H1 (cell line): Measurements from ENCODE around the gene TAOK1. TPM values are rescaled to one million over a fixed set of nuclear protein-coding genes. Genes with fewer than 3 reads are reported as not detected.

Experiments
- CTCF ChIA-PET: fragments of 300-600 bp; sonication (Branson Sonifier 250); formaldehyde crosslinking; loops from one replicate; lab custom pipeline; 2021; ENCODE audit not compliant: partially characterized antibody; lab: Charles Lee
- POLR2A ChIA-PET: fragments of 300-600 bp; sonication (Branson Sonifier 250); formaldehyde crosslinking; loops from one replicate; lab custom pipeline; 2021; ENCODE audit warnings: inconsistent platforms; ENCODE audit not compliant: partially characterized antibody; lab: Charles Lee
- DNase-seq, 2 experiments: peaks; one replicate each; pipeline versions ENCODE4 v3.0.0 to v3.0.0-alpha.2; 2010 to 2022; ENCODE audit warnings: low spot score in 2 of 2, low read depth in 1 of 2, mixed read lengths in 1 of 2
- FAIRE-seq: peaks from 2 replicates; lab custom pipeline; 2011; peaks lifted over from hg19 to GRCh38; lab: Jason Lieb, UNC
- H2AFZ ChIP-seq: 2 replicates; pipeline ENCODE4 v1.8.1; 2012; ENCODE audit warnings: low read length, inconsistent platforms
- H2AK5ac ChIP-seq: 2 replicates; pipeline ENCODE4 v1.6.1; 2013; ENCODE audit warnings: low read depth, low read length
- H2BK120ac ChIP-seq: replicated peaks from 2 replicates; pipeline ENCODE3; 2013; ENCODE audit warnings: low read depth, low read length, inconsistent platforms
- H2BK12ac ChIP-seq: 2 replicates; pipeline ENCODE4 v1.6.1; 2013; ENCODE audit warnings: low read depth, low read length
- H2BK15ac ChIP-seq: 2 replicates; pipeline ENCODE4 v1.6.1; 2013; ENCODE audit warnings: low read length
- H2BK20ac ChIP-seq: 2 replicates; pipeline ENCODE4 v1.6.1; 2013; ENCODE audit warnings: low read length
- H2BK5ac ChIP-seq: 2 replicates; pipeline ENCODE4 v1.6.1; 2013; ENCODE audit warnings: low read depth, low read length
- H3K14ac ChIP-seq: 2 replicates; pipeline ENCODE4 v1.6.1; 2013; ENCODE audit warnings: inconsistent platforms; ENCODE audit not compliant: insufficient read length
- H3K18ac ChIP-seq: 2 replicates; pipeline ENCODE4 v1.6.1; 2013; ENCODE audit warnings: low read length; ENCODE audit errors: extremely low read depth
- H3K23ac ChIP-seq: 2 replicates; pipeline ENCODE4 v1.6.1; 2013; ENCODE audit warnings: inconsistent platforms; ENCODE audit not compliant: insufficient read length
- H3K23me2 ChIP-seq: 2 replicates; pipeline ENCODE4 v1.6.1; 2013; ENCODE audit warnings: low read depth, low read length
- H3K27ac ChIP-seq: 2 replicates; pipeline ENCODE4 v1.6.1; 2011; ENCODE audit warnings: low read depth, low read length, inconsistent platforms
- H3K27me3 ChIP-seq, 4 experiments: replicated peaks in 1 of 4; 1 replicate in 1 of 4; 2 replicates in 3 of 4; pipeline versions ENCODE4 v1.6.1 to v1.8.1; 2011 to 2013; ENCODE audit warnings: low read length in 3 of 4, mild to moderate bottlenecking in 3 of 4, inconsistent platforms in 2 of 4, mixed read lengths in 2 of 4, moderate library complexity in 1 of 4; ENCODE audit not compliant: control insufficient read depth in 3 of 4, insufficient read depth in 3 of 4; ENCODE audit errors: extremely low read depth in 1 of 4
- H3K36me3 ChIP-seq, 4 experiments: 2 replicates each; pipeline versions ENCODE4 v1.6.1 to v1.8.1; 2011 to 2013; ENCODE audit warnings: mild to moderate bottlenecking in 4 of 4, low read length in 3 of 4, moderate library complexity in 2 of 4, control low read depth in 1 of 4, inconsistent platforms in 1 of 4; ENCODE audit not compliant: insufficient read depth in 4 of 4, control insufficient read depth in 2 of 4
- H3K4ac ChIP-seq: replicated peaks from 2 replicates; pipeline ENCODE3; 2013; ENCODE audit warnings: low read length, low read depth, mixed read lengths, inconsistent platforms; ENCODE audit not compliant: insufficient read length
- H3K4me1 ChIP-seq, 4 experiments: replicated peaks in 1 of 4; 1 replicate in 1 of 4; 2 replicates in 3 of 4; pipeline versions ENCODE4 v1.6.1 to v1.8.1; 2011 to 2013; ENCODE audit warnings: low read length in 3 of 4, inconsistent platforms in 2 of 4, mixed read lengths in 1 of 4; ENCODE audit not compliant: insufficient read depth in 4 of 4, control insufficient read depth in 3 of 4
- H3K4me2 ChIP-seq, 2 experiments: 2 replicates each; pipeline versions ENCODE4 v1.6.1 to v1.8.1; 2011 to 2013; ENCODE audit warnings: low read depth in 2 of 2, low read length in 2 of 2, control low read depth in 1 of 2, inconsistent platforms in 1 of 2, mild to moderate bottlenecking in 1 of 2; ENCODE audit not compliant: insufficient read depth in 1 of 2
- H3K4me3 ChIP-seq, 4 experiments: fragments of 200-600, 300-600 bp in 1 of 4; sonication (generic), shearing (Covaris generic), sonication (Bioruptor Twin) in 1 of 4; 2 replicates each; pipeline versions ENCODE4 v1.5.1 to v1.8.1; 2011 to 2016; ENCODE audit warnings: low read length in 4 of 4, low read depth in 3 of 4, control low read depth in 2 of 4, inconsistent platforms in 2 of 4, mild to moderate bottlenecking in 2 of 4, mixed read lengths in 1 of 4, moderate library complexity in 1 of 4; ENCODE audit not compliant: insufficient read depth in 2 of 4; ENCODE audit errors: extremely low read depth in 1 of 4
- H3K56ac ChIP-seq: replicated peaks from 2 replicates; pipeline ENCODE3; 2013; ENCODE audit warnings: low read depth, mild to moderate bottlenecking, mixed read lengths, low read length, inconsistent platforms; ENCODE audit not compliant: insufficient read length
- H3K79me1 ChIP-seq: 2 replicates; pipeline ENCODE4 v1.6.1; 2013; ENCODE audit warnings: low read depth, low read length, control low read depth
- H3K79me2 ChIP-seq, 2 experiments: 2 replicates each; pipeline versions ENCODE4 v1.6.1 to v1.8.1; 2012 to 2013; ENCODE audit warnings: low read length in 2 of 2, mild to moderate bottlenecking in 2 of 2, inconsistent platforms in 1 of 2; ENCODE audit not compliant: insufficient read depth in 2 of 2, control insufficient read depth in 1 of 2
- H3K9ac ChIP-seq, 4 experiments: replicated peaks in 1 of 4; 1 replicate in 1 of 4; 2 replicates in 3 of 4; pipeline versions ENCODE4 v1.6.1 to v1.8.1; 2011 to 2013; ENCODE audit warnings: low read depth in 3 of 4, low read length in 3 of 4, control low read depth in 2 of 4, mild to moderate bottlenecking in 2 of 4, moderate library complexity in 2 of 4, inconsistent platforms in 1 of 4; ENCODE audit errors: extremely low read depth in 1 of 4
- H3K9me3 ChIP-seq, 2 experiments: 2 replicates each; pipeline versions ENCODE4 v1.6.1 to v1.8.1; 2012 to 2013; ENCODE audit warnings: mild to moderate bottlenecking in 2 of 2, moderate library complexity in 2 of 2, control low read depth in 1 of 2, inconsistent platforms in 1 of 2, low read depth in 1 of 2, low read length in 1 of 2, mixed read lengths in 1 of 2; ENCODE audit not compliant: insufficient read depth in 2 of 2
- H4K20me1 ChIP-seq, 2 experiments: replicated peaks in 1 of 2; 2 replicates each; pipeline versions ENCODE3 to v1.8.1; 2011 to 2013; ENCODE audit warnings: inconsistent platforms in 2 of 2, low read length in 2 of 2, mild to moderate bottlenecking in 1 of 2; ENCODE audit not compliant: insufficient read depth in 2 of 2, control insufficient read depth in 1 of 2
- H4K5ac ChIP-seq: 2 replicates; pipeline ENCODE4 v1.6.1; 2013; ENCODE audit warnings: low read length, low read depth, mixed read lengths, inconsistent platforms; ENCODE audit not compliant: insufficient read length
- H4K8ac ChIP-seq: 2 replicates; pipeline ENCODE4 v1.8.0; 2013; ENCODE audit warnings: mild to moderate bottlenecking, moderate library complexity, low read length, inconsistent platforms; ENCODE audit not compliant: insufficient read depth; ENCODE audit errors: extremely low read depth
- H4K91ac ChIP-seq: replicated peaks from 2 replicates; pipeline ENCODE3; 2013; ENCODE audit warnings: low read length, mixed read lengths, inconsistent platforms; ENCODE audit not compliant: insufficient read length
- CHD2 ChIP-seq: IDR thresholded peaks from 2 replicates; pipeline ENCODE4 v1.6.1; 2012; ENCODE audit warnings: low read length, improper control_type of control experiment
- EZH2 ChIP-seq: fragments of 200-600 bp; sonication (generic); IDR thresholded peaks from 2 replicates; pipeline ENCODE4 v1.7.1; 2012; ENCODE audit warnings: low read depth, mild to moderate bottlenecking, moderate library complexity, low read length, inconsistent platforms; ENCODE audit not compliant: severe bottlenecking
- JUND ChIP-seq: IDR thresholded peaks from 2 replicates; pipeline ENCODE4 v1.6.1; 2011; ENCODE audit warnings: mild to moderate bottlenecking, improper control_type of control experiment, low read length
- NANOG ChIP-seq: IDR thresholded peaks from 2 replicates; pipeline ENCODE4 v1.6.1; 2011; ENCODE audit warnings: low read length, low read depth, mild to moderate bottlenecking, inconsistent platforms; ENCODE audit not compliant: insufficient read depth, poor library complexity, severe bottlenecking
- WGBS, 2 experiments: shearing (Covaris generic) in 1 of 2; methylation state at CpG; one replicate each; pipeline versions ENCODE4 v1.1.6 to v1.1.7; 2013 to 2015; ENCODE audit warnings: low lambda C conversion rate in 2 of 2, mixed read lengths in 2 of 2, inconsistent platforms in 1 of 2, low coverage in 1 of 2, missing lambda C conversion rate in 1 of 2; ENCODE audit not compliant: insufficient replicate concordance in 2 of 2, insufficient coverage in 1 of 2, insufficient read length in 1 of 2; ENCODE audit errors: extremely low coverage in 1 of 2, missing lambda C conversion rate in 1 of 2; 5-methylcytosine and 5-hydroxymethylcytosine counted together
- polyA plus RNA-seq, 7 experiments: library from polyadenylated mRNA; depleted of rRNA in 3 of 7; stranded (reverse) in 5 of 7; unstranded in 2 of 7; fragments of >200 nt in 5 of 7; fragments of 200-250 nt in 2 of 7; gene quantifications; 1 replicate in 5 of 7; 2 replicates in 1 of 7; 4 replicates in 1 of 7; pipeline versions ENCODE4 v1.2.1 to v1.2.3, GENCODE V29; 2011 to 2013; ENCODE audit warnings: missing spikeins in 2 of 7, mixed read lengths in 2 of 7
- total RNA-seq: library from RNA; stranded (reverse); fragmentation: NEBNext Ultra II Directional; extraction: Animal tissue kit (Norgen Biotek cat#: 25700); gene quantifications from 2 replicates; pipeline ENCODE4 v1.2.1, GENCODE V29; 2021

The TAOK1 gene
- total and polyA plus RNA-seq, 2 of the 8 experiments (the other 6 are each of a cell fraction or from before 2014, with no cell fraction given), result 12.2 to 90.6 TPM

DNA sequence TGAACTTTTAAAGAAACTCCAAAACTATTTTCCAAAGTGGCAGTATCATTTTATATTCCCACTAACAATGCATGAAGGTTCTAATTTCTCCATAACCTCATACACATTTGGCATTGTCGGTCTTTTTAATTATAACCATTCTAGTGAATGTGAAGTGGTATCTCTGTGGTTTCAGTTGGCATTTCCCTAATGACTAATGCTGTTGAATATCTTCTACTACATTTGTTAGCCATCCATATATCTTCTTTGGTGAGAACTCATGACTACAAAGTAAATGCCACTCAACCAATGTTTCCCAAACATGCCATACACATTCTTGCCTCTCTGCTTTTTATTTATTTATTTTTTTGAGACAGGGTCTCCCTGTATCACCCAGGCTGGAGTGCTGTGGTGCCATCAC is 31.7 kb upstream of the TAOK1 start:
- CTCF ChIA-PET, result interaction anchor here (2.0 kb wide), 1 partner anchor 11 kb away, joined by 4 read pairs; no protein-coding TSS in a partner anchor
- no peak overlapping the region for H3K23ac ChIP-seq
- H2AFZ ChIP-seq, result no peak overlapping the region
- no peaks in the 10 kb centered on the region for H3K36me3 ChIP-seq
- H3K14ac ChIP-seq, result no peak overlapping the region
- no peak overlapping the region for H3K18ac ChIP-seq
- H2BK120ac ChIP-seq, result no peak overlapping the region
- H3K79me2 ChIP-seq, result no peaks in the 10 kb centered on the region
- no peak overlapping the region for H2BK15ac ChIP-seq
- no peak overlapping the region for H3K4ac ChIP-seq
- H4K5ac ChIP-seq, result no peak overlapping the region
- no peaks in the 10 kb centered on the region for H3K23me2 ChIP-seq
- 93% methylated on average over 1 of the region's 1 CpG; no CpG with 5 or more reads in 1 of the 2 experiments for WGBS, 2 experiments
- H3K4me2 ChIP-seq, result no peak overlapping the region
- H2BK20ac ChIP-seq, result no peak overlapping the region
- H3K9ac ChIP-seq, result no peak overlapping the region
- H4K8ac ChIP-seq, result no peak overlapping the region
- no peaks in the 10 kb centered on the region for H3K79me1 ChIP-seq
- H3K56ac ChIP-seq, result no peak overlapping the region
- H4K20me1 ChIP-seq, result no peaks in the 10 kb centered on the region
- H2BK5ac ChIP-seq, result no peak overlapping the region
- no peak for TF ChIP-seq EZH2
- TF ChIP-seq JUND, result no peak
- no peak for TF ChIP-seq CHD2
- TF ChIP-seq NANOG, result no peak
- H3K9me3 ChIP-seq, result no peaks in the 10 kb centered on the region
- H4K91ac ChIP-seq, result no peak overlapping the region
- POLR2A ChIA-PET, result no interaction called here
- no peak overlapping the region for H3K27ac ChIP-seq
- no peak overlapping the region for H2AK5ac ChIP-seq
- no peaks in the 10 kb centered on the region for H3K4me1 ChIP-seq
- H2BK12ac ChIP-seq, result no peak overlapping the region
- no peak overlapping the region for H3K4me3 ChIP-seq
- DNase-seq (no peak), FAIRE-seq (no peak)
- no peaks in the 10 kb centered on the region for H3K27me3 ChIP-seq
